ENCODE data around the gene RXRB. TPM values are rescaled to one million over a fixed set of nuclear protein-coding genes. Genes with fewer than 3 reads are reported as not detected.

Gene RXRB
- total RNA-seq, 1 donor from 2014 or later: 58.3 TPM

- no peak for TF ChIP-seq CTCF (IDR thresholded peaks at IDR 0.05)
- Mint-ChIP-seq H3K27me3 (ENCODE audit: unreplicated experiment) (peaks cover 7% of the 10 kb centered on the region), H3K4me1 (ENCODE audit: unreplicated experiment) (peaks cover 5% of the 10 kb centered on the region), H3K4me3 (ENCODE audit: unreplicated experiment) (no peak overlapping the region), H3K36me3 (ENCODE audit: unreplicated experiment) (no peaks in the 10 kb centered on the region), H3K27ac (ENCODE audit: unreplicated experiment) (no peak overlapping the region), H3K9me3 (ENCODE audit: unreplicated experiment) (no peaks in the 10 kb centered on the region)
- DNase-seq (ENCODE audit: extremely low spot score, unreplicated experiment): no peak
Observed at GRCh38 chr6:33168639-33169038, 31.8 kb downstream of the RXRB start.

GRCh38 chr6:33168284-33168601 is 32.2 kb downstream of the RXRB start:
- H3K4me3 Mint-ChIP-seq (ENCODE audit: unreplicated experiment): no peak overlapping the region
- no peak for TF ChIP-seq CTCF (IDR thresholded peaks at IDR 0.05)
- H3K27ac Mint-ChIP-seq (ENCODE audit: unreplicated experiment): no peak overlapping the region
- H3K36me3 Mint-ChIP-seq (ENCODE audit: unreplicated experiment): no peaks in the 10 kb centered on the region
- H3K4me1 Mint-ChIP-seq (ENCODE audit: unreplicated experiment): peaks cover 5% of the 10 kb centered on the region
- DNase-seq (ENCODE audit: extremely low spot score, unreplicated experiment): no peak
- peaks cover 7% of the 10 kb centered on the region for H3K27me3 Mint-ChIP-seq (ENCODE audit: unreplicated experiment)
- H3K9me3 Mint-ChIP-seq (ENCODE audit: unreplicated experiment): no peaks in the 10 kb centered on the region

GRCh38 chr6:33167374-33168283 is 32.8 kb downstream of the RXRB start:
- Mint-ChIP-seq H3K4me3 (ENCODE audit: unreplicated experiment) (no peak overlapping the region), H3K4me1 (ENCODE audit: unreplicated experiment) (peaks cover 4% of the 10 kb centered on the region), H3K9me3 (ENCODE audit: unreplicated experiment) (no peaks in the 10 kb centered on the region), H3K36me3 (ENCODE audit: unreplicated experiment) (no peaks in the 10 kb centered on the region), H3K27me3 (ENCODE audit: unreplicated experiment) (peaks cover 3% of the 10 kb centered on the region), H3K27ac (ENCODE audit: unreplicated experiment) (no peak overlapping the region)
- DNase-seq (ENCODE audit: extremely low spot score, unreplicated experiment): no peak
- no peak for TF ChIP-seq CTCF (IDR thresholded peaks at IDR 0.05)

- no peak for TF ChIP-seq CTCF (IDR thresholded peaks at IDR 0.05)
- Mint-ChIP-seq H3K27me3 (ENCODE audit: unreplicated experiment) (peaks cover 2% of the 10 kb centered on the region), H3K9me3 (ENCODE audit: unreplicated experiment) (no peaks in the 10 kb centered on the region), H3K4me3 (ENCODE audit: unreplicated experiment) (no peak overlapping the region), H3K36me3 (ENCODE audit: unreplicated experiment) (no peaks in the 10 kb centered on the region), H3K27ac (ENCODE audit: unreplicated experiment) (no peak overlapping the region), H3K4me1 (ENCODE audit: unreplicated experiment) (peaks cover 6% of the 10 kb centered on the region)
- DNase-seq (ENCODE audit: extremely low spot score, unreplicated experiment): peak; percentile 82
Observed at GRCh38 chr6:33166811-33167210, 33.7 kb downstream of the RXRB start.

- Mint-ChIP-seq H3K36me3 (ENCODE audit: unreplicated experiment) (no peaks in the 10 kb centered on the region), H3K27ac (ENCODE audit: unreplicated experiment) (no peak overlapping the region), H3K4me1 (ENCODE audit: unreplicated experiment) (peaks cover 10% of the 10 kb centered on the region), H3K4me3 (ENCODE audit: unreplicated experiment) (no peak overlapping the region), H3K9me3 (ENCODE audit: unreplicated experiment) (no peaks in the 10 kb centered on the region), H3K27me3 (ENCODE audit: unreplicated experiment) (peaks cover 2% of the 10 kb centered on the region)
- no peak for TF ChIP-seq CTCF (IDR thresholded peaks at IDR 0.05)
- no peak for DNase-seq (ENCODE audit: extremely low spot score, unreplicated experiment)
Observed at GRCh38 chr6:33166363-33166762, 34.1 kb downstream of the RXRB start.

Measured in osteocyte (in vitro differentiated cells).